HCT116 (cell line): ENCODE measurements around the gene P2RX1.

Experiments used
- CEBPB ChIP-seq: IDR thresholded peaks from 2 replicates; pipeline ENCODE4 v1.6.1; 2012; ENCODE audit warnings: low read depth
- EZH2phosphoT487 ChIP-seq: fragments of 200-600 bp; IDR thresholded peaks from 2 replicates; pipeline ENCODE4 v1.6.1; 2018; ENCODE audit warnings: antibody characterized with exemption, borderline replicate concordance
- JUND ChIP-seq: IDR thresholded peaks from 2 replicates; pipeline ENCODE4 v1.6.1; 2012
- MAX ChIP-seq: IDR thresholded peaks from 2 replicates; pipeline ENCODE4 v1.6.1; 2012
- POLR2A ChIP-seq: IDR thresholded peaks from 2 replicates; pipeline ENCODE4 v1.7.0; 2011; ENCODE audit warnings: borderline replicate concordance; ENCODE audit not compliant: insufficient read depth, insufficient read length; ENCODE audit errors: extremely low read depth
- SRF ChIP-seq: IDR thresholded peaks from 2 replicates; pipeline ENCODE4 v1.6.1; 2012; ENCODE audit warnings: low read depth
- TF ChIP-seq, protein P1 (sequence below), 3 experiments: fragments of 200-600 bp in 1 of 3; sonication (generic) in 1 of 3; IDR thresholded peaks in 2 of 3; conservative IDR thresholded peaks in 1 of 3; 2 replicates each; pipeline ENCODE4 v1.5.1; 2012 to 2017; ENCODE audit warnings: low read depth in 2 of 3, low read length in 2 of 3, antibody characterized with exemption in 1 of 3, borderline replicate concordance in 1 of 3, control low read depth in 1 of 3, mild to moderate bottlenecking in 1 of 3, mixed read lengths in 1 of 3, mixed run types in 1 of 3, moderate library complexity in 1 of 3; ENCODE audit not compliant: insufficient read depth in 1 of 3

DNA sequence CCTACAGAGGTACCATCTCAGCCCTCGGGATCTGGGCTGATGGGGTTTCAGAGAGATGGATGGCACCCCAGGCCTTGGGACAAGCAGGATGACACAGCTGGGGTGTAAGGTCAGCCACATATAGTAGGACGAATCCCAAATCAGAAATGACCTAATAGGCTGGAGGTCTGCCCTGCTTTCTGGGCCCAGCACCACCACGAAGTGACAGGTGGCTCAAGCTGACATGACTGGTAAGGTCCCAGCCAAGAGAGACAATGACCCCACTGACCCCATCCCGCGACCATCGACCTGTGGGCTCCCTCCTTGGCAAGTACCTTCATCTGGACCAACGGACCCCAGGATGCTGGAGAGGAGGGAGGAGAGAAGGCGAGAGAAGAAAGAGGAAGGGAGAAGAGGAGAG is 39.0 kb downstream of the P2RX1 start:
- TF ChIP-seq, protein P1, sequence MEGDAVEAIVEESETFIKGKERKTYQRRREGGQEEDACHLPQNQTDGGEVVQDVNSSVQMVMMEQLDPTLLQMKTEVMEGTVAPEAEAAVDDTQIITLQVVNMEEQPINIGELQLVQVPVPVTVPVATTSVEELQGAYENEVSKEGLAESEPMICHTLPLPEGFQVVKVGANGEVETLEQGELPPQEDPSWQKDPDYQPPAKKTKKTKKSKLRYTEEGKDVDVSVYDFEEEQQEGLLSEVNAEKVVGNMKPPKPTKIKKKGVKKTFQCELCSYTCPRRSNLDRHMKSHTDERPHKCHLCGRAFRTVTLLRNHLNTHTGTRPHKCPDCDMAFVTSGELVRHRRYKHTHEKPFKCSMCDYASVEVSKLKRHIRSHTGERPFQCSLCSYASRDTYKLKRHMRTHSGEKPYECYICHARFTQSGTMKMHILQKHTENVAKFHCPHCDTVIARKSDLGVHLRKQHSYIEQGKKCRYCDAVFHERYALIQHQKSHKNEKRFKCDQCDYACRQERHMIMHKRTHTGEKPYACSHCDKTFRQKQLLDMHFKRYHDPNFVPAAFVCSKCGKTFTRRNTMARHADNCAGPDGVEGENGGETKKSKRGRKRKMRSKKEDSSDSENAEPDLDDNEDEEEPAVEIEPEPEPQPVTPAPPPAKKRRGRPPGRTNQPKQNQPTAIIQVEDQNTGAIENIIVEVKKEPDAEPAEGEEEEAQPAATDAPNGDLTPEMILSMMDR (IDR thresholded peaks at IDR 0.05 in 2 of 3, conservative IDR thresholded peaks at IDR 0.05 in 1 of 3; ENCODE audit: borderline replicate concordance in 1 of 3, insufficient read depth in 1 of 3, low read depth in 2 of 3, low read length in 2 of 3), result no peak
- TF ChIP-seq EZH2phosphoT487, result no peak
- TF ChIP-seq SRF, result no peak
- TF ChIP-seq JUND, result no peak
- TF ChIP-seq POLR2A, result no peak
- no peak for TF ChIP-seq CEBPB
- no peak for TF ChIP-seq MAX
